WI38 (cell line): ENCODE results near the gene CPLANE2.

Source experiments
- H3K4me3 ChIP-seq: 2 replicates; pipeline ENCODE4 v1.5.1; 2011; ENCODE audit warnings: low read depth, mild to moderate bottlenecking, control low read depth, low read length
- TF ChIP-seq, protein P1 (sequence below): IDR thresholded peaks from 2 replicates; pipeline ENCODE4 v1.5.1; 2012; ENCODE audit warnings: low read depth, mild to moderate bottlenecking, control low read depth, low read length

Gene CPLANE2

DNA sequence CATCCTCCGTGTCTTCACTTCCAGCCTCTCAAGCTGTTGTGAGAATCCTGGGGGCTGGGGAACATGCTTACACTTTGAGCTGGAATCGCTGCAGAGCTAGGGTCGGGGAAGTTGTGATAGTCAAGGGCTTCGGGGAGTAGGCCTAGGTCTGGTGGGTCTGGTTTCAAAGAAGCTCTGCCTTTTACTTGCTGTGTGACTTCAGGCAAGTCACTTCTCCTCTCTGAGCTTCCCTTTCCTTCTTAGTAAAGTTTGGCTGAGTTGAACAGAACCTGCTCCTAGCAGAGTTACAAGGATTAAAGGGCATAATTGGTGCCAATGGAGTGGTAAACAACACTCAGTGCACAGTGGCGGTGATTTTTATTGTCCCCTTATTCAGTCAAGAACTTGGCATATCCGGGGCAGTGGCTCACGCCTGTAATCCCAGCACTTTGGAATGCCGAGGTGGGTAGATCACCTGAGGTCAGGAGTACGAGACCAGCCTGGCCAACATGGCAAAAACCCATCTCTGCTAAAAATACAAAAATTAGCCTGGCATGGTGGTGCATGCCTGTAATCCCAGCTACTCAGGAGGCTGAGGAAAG, 50.2 kb downstream of the CPLANE2 start:
- TF ChIP-seq, protein P1, sequence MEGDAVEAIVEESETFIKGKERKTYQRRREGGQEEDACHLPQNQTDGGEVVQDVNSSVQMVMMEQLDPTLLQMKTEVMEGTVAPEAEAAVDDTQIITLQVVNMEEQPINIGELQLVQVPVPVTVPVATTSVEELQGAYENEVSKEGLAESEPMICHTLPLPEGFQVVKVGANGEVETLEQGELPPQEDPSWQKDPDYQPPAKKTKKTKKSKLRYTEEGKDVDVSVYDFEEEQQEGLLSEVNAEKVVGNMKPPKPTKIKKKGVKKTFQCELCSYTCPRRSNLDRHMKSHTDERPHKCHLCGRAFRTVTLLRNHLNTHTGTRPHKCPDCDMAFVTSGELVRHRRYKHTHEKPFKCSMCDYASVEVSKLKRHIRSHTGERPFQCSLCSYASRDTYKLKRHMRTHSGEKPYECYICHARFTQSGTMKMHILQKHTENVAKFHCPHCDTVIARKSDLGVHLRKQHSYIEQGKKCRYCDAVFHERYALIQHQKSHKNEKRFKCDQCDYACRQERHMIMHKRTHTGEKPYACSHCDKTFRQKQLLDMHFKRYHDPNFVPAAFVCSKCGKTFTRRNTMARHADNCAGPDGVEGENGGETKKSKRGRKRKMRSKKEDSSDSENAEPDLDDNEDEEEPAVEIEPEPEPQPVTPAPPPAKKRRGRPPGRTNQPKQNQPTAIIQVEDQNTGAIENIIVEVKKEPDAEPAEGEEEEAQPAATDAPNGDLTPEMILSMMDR = no peak
- no peak overlapping the region for H3K4me3 ChIP-seq

DNA sequence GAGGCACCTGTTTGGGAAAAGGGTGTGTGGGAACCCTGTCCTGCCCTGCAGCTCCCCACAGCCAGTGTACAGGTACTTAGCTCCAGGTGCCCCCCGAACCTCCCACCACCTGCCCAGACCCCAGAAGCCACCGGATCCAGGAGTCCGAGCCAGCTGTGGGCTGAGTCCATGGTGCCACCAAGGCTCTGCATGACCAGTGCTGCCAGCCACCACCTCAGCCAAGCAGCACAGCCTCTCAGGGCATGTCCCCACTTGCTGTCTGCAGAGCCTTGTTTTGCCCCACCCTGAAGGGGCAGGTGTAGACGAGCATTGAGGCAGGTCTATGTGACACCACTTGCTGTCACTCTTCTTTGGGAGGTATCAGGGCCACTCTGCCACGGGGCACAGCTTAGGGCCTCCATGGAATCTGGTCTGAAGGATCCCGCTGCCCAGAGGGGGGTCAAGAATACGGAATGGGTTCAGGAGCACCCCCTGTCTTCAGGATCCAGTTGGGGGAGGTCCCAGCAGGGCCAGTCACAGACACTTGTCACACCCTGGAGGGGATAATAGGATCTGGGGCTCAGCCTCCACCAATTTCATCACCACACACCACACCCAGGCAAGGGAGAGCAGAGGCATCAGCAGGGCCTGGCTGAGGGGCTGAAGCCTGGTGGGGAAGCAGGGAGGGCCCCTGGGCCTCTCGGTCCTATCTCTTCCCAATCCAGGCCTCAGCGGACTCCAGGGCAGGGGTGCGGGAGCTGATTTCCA, 52.3 kb downstream of the CPLANE2 start:
- H3K4me3 ChIP-seq = no peak overlapping the region
- TF ChIP-seq, protein P1 = no peak

DNA sequence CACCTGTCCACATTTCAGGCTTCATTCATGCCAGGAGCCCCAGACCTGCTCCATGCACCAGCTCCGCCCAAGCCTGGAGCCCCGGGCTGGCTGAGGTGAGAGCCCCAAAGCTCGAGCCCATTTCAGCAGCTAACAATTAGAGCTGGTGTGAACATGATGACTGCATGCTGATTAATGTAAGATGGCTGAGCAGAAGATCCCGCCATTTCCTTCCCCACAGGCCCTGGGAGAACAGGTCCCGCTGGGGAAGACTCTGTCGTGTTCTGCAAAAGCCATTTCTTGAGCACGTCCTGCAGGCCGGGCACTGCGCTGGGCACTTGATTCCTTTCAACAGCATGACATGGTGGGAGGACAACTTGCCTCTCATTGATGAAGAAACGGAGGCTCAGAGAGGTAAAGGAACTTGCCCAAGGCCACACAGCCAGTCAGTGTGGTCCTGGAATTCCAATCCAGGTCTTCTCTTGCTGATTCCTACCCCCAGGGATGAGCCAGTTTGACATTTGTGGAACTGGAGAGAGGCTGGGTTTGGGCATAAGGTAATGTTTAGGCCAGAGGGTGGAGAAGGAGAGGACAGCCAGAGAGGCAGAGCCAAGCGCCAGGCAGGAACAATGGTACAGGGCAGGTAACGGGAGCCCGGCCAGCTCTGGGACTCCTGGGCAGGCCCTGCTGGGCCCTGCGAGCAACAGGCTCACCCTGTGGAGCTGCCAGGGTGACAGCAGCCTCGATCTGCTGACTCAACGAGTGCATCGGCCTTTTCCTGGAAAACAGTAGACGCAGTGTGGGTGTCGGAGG, 53.0 kb downstream of the CPLANE2 start:
- TF ChIP-seq, protein P1 = no peak
- no peak overlapping the region for H3K4me3 ChIP-seq

DNA sequence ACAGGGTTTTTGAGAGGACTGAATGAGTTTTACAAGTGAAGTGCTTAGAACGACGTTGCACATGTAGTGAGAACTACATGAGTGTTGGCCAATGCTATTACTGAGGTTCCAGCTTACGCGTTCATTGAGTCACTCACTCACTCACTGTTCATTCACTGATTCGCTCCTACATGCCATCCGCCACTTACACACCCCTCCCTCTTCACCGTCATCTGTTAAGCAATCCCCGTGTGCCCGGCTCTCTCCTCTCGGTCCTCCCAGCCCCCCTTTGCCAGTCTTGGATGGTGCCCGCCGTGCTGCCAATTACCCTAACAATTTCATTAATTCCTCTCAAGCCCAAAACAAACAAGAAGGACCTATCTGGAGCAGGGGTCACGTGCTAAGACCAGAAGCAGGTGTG, 53.8 kb downstream of the CPLANE2 start:
- TF ChIP-seq, protein P1 = no peak
- no peak overlapping the region for H3K4me3 ChIP-seq

DNA sequence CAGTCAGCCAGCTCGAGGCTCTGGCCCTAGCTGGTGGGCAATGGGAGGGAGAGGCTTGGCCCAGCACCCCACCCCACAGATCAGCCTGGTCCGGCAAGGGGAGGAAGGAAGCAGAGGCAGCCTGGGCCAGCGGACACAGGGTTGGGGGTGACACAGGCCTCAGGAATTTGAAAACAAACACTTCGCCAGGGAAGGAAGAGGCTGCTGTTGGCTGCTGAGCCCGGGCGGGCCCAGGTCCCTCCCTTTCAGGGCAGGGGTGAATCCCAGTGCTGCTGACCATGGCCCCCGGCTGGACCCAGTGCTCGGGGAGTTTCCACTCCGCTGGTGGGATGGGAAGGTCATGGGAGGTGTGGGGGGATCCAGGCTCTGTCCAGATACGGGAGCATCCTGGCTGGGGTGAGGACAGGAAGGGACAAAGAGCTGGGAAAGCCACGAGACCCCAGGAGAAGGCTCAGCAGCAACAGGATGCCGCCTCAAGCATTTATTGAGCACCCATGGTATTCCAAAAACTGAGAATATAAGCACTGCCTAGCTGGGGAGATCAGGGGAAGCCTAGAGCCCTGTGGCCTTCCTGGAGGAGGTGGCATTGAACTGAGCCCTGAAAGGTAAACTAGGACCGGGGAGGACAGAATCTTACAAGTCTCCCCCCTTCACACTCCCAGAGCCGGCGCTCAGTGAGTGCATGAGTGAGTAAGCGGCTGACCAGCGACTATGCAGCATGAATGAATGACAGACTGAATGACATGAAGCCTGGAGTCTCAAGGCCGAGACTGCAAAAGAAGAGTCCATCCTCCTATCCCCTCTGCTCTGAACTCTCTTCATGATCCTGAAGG, 54.9 kb downstream of the CPLANE2 start:
- no peak overlapping the region for H3K4me3 ChIP-seq
- TF ChIP-seq, protein P1 = no peak
